Skin of body (tissue), 2 donors: ENCODE measurements around the gene RPTOR. TPM values are rescaled to one million over a fixed set of nuclear protein-coding genes. Genes with fewer than 3 reads are reported as not detected.
"Not testable (repeated sequence)": the region's sequence is repeated elsewhere in the genome, so short reads cannot be mapped to it uniquely, and the experiment has no call there.

Experiments used
- DNase-seq: peaks from one replicate; lab custom pipeline; 2025; lab: John Stamatoyannopoulos, UW
- total RNA-seq: library from RNA; depleted of rRNA; stranded (reverse); fragments of >200 nt; gene quantifications from one replicate; pipeline ENCODE4 v1.2.3, GENCODE V29; 2014

Gene RPTOR
- total RNA-seq, 1 donor from 2014 or later = 22.0 TPM

- DNase-seq = no peak
Measured at GRCh38 chr17:80614332-80615047, 69.9 kb downstream of the RPTOR start.

GRCh38 chr17:80615376-80615775 is 70.7 kb downstream of the RPTOR start:
- no peak for DNase-seq

DNA sequence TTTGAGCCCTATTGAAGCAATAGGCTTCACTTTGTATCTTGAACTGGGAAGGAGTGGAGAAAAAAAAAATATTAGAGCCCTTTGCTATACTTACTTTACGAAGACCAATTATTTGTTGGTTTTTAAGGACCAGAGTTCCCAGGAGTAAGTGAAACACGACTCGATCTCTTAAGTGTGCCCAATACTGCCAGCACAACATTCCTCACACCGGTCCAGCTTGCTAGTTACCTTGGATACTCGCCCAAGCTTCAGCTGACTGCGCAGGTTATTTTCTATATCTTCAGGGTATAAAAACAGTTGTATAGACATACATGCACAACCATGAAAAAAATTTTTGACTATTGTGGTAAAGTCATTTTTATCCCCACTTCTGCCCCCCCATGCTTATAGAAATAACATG is 72.1 kb downstream of the RPTOR start:
- DNase-seq = no peak

DNA sequence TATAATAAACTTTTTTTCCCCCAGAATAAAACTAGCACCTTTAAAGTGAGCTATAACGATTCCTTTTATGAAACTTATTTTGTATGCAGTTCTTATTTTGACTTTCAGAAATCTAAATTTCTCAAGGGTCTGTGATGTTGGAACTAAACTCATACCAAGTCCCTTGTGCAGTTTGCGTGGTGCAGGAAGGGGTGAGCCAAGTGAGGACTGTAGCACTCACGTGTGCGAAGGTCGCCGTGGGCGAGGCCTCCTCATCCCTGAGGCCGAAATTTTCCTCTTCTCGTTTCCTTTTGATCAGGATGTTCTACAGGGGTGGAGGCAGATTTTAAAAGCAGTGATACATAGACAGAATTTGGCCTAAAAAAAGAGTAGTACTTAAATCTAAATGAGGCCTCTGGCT is 73.7 kb downstream of the RPTOR start:
- DNase-seq = no peak

DNA sequence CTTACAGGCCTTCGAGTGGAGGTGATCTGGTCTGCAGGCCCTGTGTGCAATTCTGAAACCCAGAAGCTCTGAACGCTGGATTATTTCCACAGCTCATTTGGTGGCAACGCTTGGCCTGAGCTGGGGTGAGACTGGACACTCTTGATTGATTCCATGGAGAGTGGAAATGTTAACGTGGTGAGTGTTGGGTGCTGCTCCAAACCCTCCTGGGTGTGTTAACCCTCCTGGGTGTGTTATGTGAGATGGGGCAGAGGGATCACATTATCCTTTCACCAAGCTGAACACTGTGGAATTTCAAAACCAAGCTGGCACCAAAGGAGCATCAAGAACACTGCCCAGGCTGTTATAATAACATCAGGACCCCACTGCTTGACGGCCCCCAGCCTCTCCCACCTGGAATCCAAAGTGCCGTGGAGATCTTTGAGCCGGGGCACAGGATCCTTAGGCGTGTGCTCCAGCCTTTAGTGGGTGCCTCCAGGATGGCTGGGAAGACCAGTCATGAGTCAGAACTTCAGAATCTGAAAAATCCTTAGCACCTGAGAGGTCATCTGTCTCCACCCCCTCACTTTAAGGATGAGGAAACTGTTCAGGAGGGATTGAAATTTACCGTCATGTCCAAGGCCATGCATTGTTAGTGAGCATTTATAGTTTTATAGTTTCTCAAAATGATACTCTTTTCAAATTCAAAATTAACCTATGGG is 75.0 kb downstream of the RPTOR start:
- DNase-seq = no peak

GRCh38 chr17:80621335-80621996 is 76.8 kb downstream of the RPTOR start:
- no peak for DNase-seq

DNA sequence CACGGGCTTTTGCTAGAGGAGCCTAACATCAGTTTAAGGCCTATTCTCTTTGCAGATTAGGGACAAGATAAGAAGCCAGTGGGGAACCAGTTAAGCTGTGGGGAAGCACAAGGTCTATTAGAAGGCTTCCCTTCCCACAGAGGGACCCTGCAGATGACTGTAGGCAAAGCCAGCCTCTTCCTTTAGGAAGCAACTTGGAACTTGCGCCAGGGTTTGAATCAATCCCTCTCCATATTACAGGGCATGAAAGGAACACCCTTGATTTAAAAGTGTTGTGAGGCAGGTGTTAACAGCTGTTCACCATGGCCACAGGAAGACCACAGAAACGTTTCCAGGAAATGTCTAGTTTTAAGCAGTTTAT is 77.3 kb downstream of the RPTOR start:
- DNase-seq = no peak

DNA sequence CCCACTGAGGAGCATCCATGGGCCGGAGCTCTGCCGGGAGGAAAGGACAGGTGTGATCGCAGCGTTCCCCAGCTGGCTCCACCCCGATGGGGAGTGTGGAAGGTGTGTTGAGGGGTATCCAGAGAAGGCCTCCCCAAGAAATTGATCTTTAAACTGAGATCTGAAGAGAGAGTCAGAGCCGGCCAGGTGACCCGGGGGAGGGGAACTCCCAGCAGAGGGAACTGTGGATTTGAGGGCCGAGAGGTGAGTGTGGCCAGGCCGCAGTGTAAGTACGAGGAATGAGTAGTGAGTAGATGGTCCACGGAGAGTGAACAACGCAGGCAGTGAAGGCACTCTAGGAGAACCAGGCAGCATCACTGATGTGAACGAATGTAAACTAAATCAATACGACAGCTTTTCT is 80.2 kb downstream of the RPTOR start:
- DNase-seq = no peak

DNA sequence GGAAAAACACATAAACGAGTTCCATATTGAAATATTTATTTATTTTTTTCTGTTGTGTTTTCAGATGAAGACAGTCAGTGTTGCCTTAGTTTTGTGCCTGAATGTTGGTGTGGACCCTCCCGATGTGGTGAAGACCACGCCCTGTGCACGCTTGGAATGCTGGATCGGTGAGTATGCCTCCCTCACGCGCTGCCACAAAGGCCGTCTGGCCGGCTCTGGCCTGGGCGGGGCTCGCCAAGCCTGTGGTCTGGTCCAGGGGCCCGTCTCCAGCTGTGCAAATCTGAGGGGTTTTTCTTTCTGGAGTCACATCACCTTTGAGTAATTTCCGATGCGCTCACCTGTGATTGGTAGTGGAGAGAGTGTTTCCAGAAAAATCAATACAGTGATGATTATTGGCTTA is 81.0 kb downstream of the RPTOR start:
- no peak for DNase-seq

DNA sequence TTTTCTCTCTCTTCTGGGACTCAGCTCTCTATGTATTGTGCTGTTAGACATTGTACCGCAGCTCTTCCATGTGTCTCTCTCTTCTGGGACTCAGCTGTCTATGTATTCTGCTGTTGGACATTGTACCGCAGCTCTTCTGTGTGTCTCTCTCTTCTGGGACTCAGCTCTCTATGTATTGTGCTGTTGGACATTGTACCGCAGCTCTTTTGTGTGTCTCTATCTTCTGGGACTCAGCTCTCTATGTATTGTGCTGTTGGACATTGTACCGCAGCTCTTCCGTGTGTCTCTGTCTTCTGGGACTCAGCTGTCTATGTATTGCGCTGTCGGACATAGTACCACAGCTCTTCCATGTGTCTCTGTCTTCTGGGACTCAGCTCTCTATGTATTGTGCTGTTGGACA is 84.2 kb downstream of the RPTOR start:
- not testable (repeated sequence) for DNase-seq

DNA sequence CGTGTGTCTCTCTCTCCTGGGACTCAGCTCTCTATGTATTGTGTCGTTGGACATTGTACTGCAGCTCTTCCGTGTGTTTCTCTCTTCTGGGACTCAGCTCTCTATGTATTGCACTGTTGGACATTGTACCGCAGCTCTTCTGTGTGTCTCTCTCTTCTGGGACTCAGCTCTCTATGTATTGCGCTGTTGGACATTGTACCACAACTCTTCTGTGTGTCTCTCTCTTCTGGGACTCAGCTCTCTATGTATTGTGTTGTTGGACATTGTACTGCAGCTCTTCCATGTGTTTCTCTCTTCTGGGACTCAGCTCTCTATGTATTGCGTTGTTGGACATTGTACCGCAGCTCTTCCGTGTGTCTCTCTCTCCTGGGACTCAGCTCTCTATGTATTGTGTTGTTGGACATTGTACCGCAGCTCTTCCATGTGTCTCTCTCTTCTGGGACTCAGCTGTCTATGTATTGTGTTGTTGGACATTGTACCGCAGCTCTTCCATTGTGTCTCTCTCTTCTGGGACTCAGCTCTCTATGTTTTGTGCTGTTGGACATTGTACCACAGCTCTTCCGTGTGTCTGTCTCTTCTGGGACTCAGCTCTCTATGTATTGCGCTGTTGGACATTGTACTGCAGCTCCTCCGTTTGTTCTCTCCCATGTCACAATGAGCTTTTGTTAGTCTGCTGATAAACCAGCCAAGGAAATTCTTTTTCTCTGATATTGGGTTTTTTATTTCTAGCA is 84.8 kb downstream of the RPTOR start:
- no peak for DNase-seq

- no peak for DNase-seq
Measured at GRCh38 chr17:80630560-80631120, 86.0 kb downstream of the RPTOR start.

DNA sequence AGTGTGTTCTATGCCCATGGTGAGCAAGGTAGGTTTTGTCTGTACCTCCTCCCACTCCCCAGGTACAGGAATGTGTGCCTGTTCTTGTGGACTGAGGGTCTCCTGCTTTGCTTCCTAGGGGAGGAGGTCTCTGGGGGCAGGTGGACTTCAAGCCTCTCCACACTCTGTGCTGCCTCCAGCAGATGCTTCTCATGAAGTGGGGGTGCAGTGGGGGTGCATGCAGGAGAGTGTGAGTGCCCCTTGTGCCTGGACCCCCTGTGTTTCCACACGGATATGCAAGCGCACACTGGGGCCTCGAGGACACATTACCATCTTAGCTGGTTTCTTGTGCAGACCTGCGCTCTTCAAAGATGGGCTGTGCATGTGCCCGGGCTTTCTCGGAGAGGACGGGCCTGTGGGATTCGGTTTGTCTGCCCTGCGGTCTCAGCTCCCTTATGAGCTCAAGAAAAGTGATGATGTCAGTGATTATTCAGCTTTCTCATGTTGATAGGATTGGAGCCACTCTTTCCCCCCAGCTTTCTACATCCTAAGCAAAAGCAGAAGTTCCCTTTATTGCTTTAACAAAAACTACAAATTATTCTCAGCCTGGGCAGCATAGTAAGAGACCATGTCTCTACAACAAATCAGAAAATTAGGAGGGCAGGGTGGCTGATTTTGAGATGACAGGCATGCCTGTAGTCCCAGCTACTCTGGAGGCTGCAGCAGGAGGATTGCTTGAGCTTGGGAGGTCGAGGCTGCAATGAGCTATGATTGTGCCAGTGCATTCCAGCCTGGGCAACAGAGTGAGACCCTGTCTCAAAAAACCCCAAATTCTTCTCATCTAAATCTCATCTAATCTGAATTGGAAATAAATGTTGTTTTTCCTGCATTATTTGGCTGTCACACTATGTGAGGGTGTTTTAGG is 86.8 kb downstream of the RPTOR start:
- no peak for DNase-seq

DNA sequence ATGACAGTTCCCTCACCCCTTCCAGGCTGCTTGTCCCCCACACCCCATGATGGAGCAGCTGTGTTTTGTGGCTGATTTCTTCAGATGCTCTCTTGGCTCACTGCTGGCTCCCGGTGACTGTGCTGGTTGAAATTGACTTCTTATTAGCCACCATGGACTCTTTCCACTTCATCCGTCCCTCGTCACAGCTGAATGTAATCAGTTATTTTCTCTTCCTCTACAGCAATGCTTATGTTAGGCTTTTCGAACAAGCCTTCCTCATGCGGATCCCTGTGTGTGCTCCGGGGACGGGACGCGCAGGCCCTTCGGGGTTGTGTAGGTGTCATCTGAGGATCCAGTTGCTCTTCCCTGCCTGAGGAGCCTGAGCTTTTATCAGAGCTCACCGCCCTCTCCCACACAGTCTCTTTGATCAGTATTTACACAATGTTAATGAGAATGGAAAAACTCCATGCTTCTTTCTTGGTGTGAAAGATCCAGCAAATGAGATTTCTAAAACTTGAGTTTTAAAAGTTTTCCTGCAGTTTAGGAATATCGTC is 87.5 kb downstream of the RPTOR start:
- no peak for DNase-seq

DNA sequence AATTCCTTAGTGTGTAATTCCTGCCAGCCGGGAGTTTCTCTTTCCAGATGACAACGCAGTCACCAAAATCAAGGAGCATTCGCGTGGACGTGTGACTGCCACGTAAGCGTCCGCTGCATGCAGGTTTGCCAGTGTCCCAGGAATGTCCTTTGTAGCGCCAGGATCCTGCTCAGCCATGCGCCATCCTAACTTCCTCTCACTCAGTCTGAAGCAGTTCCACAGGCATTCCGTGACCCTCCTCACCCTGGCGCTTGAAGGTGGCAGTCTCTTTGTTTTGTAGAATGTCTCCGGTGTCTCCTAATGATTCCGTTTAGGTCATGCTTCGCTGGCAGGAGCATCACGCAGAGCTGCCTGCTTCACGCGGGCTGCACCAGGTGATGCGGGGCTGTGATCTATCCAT is 88.6 kb downstream of the RPTOR start:
- DNase-seq = no peak

- no peak for DNase-seq
Measured at GRCh38 chr17:80633994-80634566, 89.4 kb downstream of the RPTOR start.

GRCh38 chr17:80636361-80637018 is 91.9 kb downstream of the RPTOR start:
- DNase-seq = no peak

- DNase-seq = no peak
Measured at GRCh38 chr17:80637048-80637781, 92.6 kb downstream of the RPTOR start.

DNA sequence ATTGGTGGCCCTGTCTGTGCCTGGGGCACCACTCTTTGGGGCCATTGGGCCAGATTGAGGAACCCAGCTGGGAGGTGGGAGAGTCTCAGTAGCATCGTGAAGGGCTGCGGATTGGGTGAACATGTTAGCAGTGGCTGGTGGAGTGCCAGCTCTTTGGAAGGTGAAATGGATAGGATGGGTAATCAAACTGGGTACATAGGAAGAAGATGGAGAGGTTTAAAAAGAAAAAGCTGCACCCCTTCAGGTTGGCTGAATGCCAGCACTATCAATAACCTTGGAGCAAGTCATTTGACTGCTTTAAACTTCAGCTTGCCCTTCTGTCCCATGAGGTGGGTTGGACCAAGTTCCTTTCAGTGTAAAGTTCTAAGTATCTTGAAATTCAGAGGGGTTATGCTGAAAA is 95.0 kb downstream of the RPTOR start:
- no peak for DNase-seq
